OCI-LY3 (cell line): ENCODE measurements around the gene ADAP1.

ENCODE experiments used
- H2AFZ ChIP-seq: fragments of 200-600, 300-600 bp; shearing (Covaris generic); 2 replicates; pipeline ENCODE4 v1.6.0; 2014; ENCODE audit warnings: antibody characterized with exemption, low read depth, low read length
- H3K27ac ChIP-seq: fragments of 200-600, 300-600 bp; sonication (generic); 2 replicates; pipeline ENCODE4 v1.5.1; 2014; ENCODE audit warnings: mild to moderate bottlenecking, low read length, moderate library complexity, mixed read lengths
- H3K27me3 ChIP-seq: fragments of 200-600, 300-600 bp; sonication (generic); 2 replicates; pipeline ENCODE4 v1.6.1; 2014; ENCODE audit warnings: low read depth, low read length, mixed read lengths
- H3K36me3 ChIP-seq: fragments of 200-600, 300-600 bp; sonication (generic); replicated peaks from 2 replicates; pipeline ENCODE3; 2014; ENCODE audit warnings: low read depth, low read length, mixed read lengths
- H3K4me1 ChIP-seq: fragments of 300-600, 200-600 bp; sonication (generic); 2 replicates; pipeline ENCODE4 v1.6.1; 2014; ENCODE audit warnings: low read length, mixed read lengths
- H3K4me2 ChIP-seq: fragments of 200-600, 300-600 bp; sonication (generic); 2 replicates; pipeline ENCODE4 v1.6.1; 2014; ENCODE audit warnings: low read length, mixed read lengths
- H3K4me3 ChIP-seq: fragments of 300-600, 200-600 bp; sonication (generic); 2 replicates; pipeline ENCODE4 v1.5.1; 2014; ENCODE audit warnings: antibody characterized with exemption, mild to moderate bottlenecking, low read length, moderate library complexity
- H3K79me2 ChIP-seq: fragments of 300-600, 200-600 bp; shearing (Covaris generic); 2 replicates; pipeline ENCODE4 v1.6.1; 2014; ENCODE audit warnings: mild to moderate bottlenecking, low read length, mixed read lengths
- H3K9ac ChIP-seq: fragments of 300-600, 200-600 bp; shearing (Covaris generic); 2 replicates; pipeline ENCODE4 v1.6.0; 2014; ENCODE audit warnings: mild to moderate bottlenecking, low read length, moderate library complexity
- H3K9me3 ChIP-seq: fragments of 200-600, 300-600 bp; shearing (Covaris generic); 2 replicates; pipeline ENCODE4 v1.6.1; 2014; ENCODE audit warnings: low read length, mixed read lengths; ENCODE audit not compliant: insufficient read depth
- H4K20me1 ChIP-seq: fragments of 200-600, 300-600 bp; sonication (generic); 2 replicates; pipeline ENCODE4 v1.6.1; 2016; ENCODE audit warnings: low read length, mixed read lengths; ENCODE audit not compliant: insufficient read depth
- CTCF ChIP-seq: fragments of 200-600, 300-600 bp; sonication (generic); IDR thresholded peaks from 2 replicates; pipeline ENCODE4 v1.5.1; 2014; ENCODE audit warnings: antibody characterized with exemption, low read length, low read depth
- EZH2phosphoT487 ChIP-seq: fragments of 200-600 bp; shearing (Covaris generic); IDR thresholded peaks from 2 replicates; pipeline ENCODE4 v1.6.1; 2018; ENCODE audit warnings: antibody characterized with exemption, mixed run types, low read depth

Gene ADAP1

DNA sequence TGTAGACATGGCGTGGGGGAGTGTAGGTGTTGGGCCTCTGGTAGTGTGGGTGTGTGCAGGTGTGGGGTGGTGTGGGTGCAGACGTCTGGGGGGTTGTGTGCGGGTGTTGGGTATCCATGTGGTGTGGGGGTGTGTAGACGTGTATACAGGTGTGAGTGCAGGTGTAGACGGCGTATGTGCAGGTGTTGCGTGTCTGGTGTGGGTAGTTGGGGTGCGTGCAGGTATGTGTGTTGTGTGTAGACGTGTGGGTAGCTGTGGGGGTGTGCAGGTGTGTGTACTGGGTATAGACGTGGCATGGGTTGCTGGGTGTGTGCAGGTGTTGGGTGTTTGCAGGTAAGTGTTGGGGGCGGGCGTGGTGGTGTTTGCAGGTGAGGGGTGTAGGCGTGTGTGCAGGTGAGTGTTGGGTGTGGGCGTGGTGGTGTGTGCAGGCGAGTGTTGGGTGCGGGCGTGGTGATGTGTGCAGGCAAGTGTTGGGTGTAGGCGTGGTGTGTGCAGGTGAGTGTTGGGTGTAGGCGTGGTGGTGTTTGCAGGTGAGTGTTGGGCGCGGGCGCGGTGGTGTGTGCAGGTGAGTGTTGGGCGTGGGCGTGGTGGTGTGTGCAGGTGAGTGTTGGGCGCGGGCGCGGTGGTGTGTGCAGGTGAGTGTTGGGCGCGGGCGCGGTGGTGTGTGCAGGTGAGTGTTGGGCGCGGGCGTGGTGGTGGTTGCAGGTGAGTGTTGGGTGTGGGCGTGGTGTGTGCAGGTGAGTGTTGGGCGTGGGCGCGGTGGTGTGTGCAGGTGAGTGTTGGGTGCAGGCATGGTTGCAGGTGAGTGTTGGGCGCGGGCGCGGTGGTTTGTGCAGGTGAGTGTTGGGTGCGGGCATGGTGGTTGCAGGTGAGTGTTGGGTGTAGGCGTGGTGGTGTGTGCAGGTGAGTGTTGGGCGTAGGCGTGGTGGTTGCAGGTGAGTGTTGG is 61.6 kb downstream of the ADAP1 start:
- Histone ChIP-seq H3K9me3 (no peaks in the 10 kb centered on the region), H4K20me1 (no peaks in the 10 kb centered on the region)

GRCh38 chr7:891805-892204 is 62.7 kb downstream of the ADAP1 start:
- H3K4me1 ChIP-seq: no peaks in the 10 kb centered on the region
- TF ChIP-seq CTCF (no peak), EZH2phosphoT487 (no peak)
- peaks cover 25% of the 10 kb centered on the region for H3K36me3 ChIP-seq
- H3K4me3 ChIP-seq: no peak overlapping the region
- H3K27ac ChIP-seq: no peak overlapping the region
- H3K79me2 ChIP-seq: no peaks in the 10 kb centered on the region
- H2AFZ ChIP-seq: no peak overlapping the region
- no peak overlapping the region for H3K4me2 ChIP-seq
- no peaks in the 10 kb centered on the region for H4K20me1 ChIP-seq
- no peaks in the 10 kb centered on the region for H3K27me3 ChIP-seq
- H3K9me3 ChIP-seq: no peaks in the 10 kb centered on the region
- no peak overlapping the region for H3K9ac ChIP-seq

More for the DNA sequence above, 61.6 kb downstream of the ADAP1 start:
- H3K27me3 ChIP-seq: no peaks in the 10 kb centered on the region
- no peaks in the 10 kb centered on the region for H3K79me2 ChIP-seq
- H3K36me3 ChIP-seq: peaks cover 22% of the 10 kb centered on the region
- H3K4me3 ChIP-seq: no peak overlapping the region
- H2AFZ ChIP-seq: no peak overlapping the region
- H3K27ac ChIP-seq: no peak overlapping the region
- TF ChIP-seq EZH2phosphoT487: no peak
- TF ChIP-seq CTCF: no peak
- H3K4me2 ChIP-seq: no peak overlapping the region
- H3K9ac ChIP-seq: no peak overlapping the region
- H3K4me1 ChIP-seq: no peaks in the 10 kb centered on the region

GRCh38 chr7:891291-891690 is 63.2 kb downstream of the ADAP1 start:
- Histone ChIP-seq H3K27me3 (no peaks in the 10 kb centered on the region), H3K4me3 (no peak overlapping the region), H2AFZ (no peak overlapping the region), H3K4me2 (no peak overlapping the region), H3K9ac (no peak overlapping the region), H3K79me2 (peaks cover under 1% of the 10 kb centered on the region; the same call in 1 of the 2 replicates), H3K27ac (no peak overlapping the region), H3K9me3 (no peaks in the 10 kb centered on the region), H3K36me3 (peaks cover 25% of the 10 kb centered on the region), H3K4me1 (no peaks in the 10 kb centered on the region), H4K20me1 (no peaks in the 10 kb centered on the region)
- TF ChIP-seq CTCF (no peak), EZH2phosphoT487 (no peak)

DNA sequence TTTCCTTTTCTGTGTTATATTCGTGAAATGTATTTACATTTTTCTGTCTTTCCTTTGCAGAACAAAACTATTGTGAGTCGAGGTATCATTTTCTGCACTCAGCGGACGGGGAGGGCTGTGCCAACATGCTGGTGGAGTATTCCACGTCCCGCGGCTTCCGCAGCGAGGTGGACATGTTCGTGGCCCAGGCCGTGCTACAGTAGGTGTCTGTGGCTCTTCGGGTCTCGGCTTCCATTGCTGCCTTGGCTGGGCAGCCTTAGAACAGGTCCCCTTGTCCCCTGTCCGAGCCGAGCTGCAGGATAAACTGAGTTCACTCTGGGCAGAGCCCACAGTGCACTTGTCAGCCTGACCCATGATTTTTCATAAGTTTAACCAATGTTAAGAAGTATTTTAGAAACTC is 63.6 kb downstream of the ADAP1 start:
- H2AFZ ChIP-seq: no peak overlapping the region
- H3K4me1 ChIP-seq: no peaks in the 10 kb centered on the region
- peaks cover 5% of the 10 kb centered on the region; the same call in 1 of the 2 replicates for H3K79me2 ChIP-seq
- peaks cover 25% of the 10 kb centered on the region for H3K36me3 ChIP-seq
- H3K9me3 ChIP-seq: no peaks in the 10 kb centered on the region
- H3K27ac ChIP-seq: no peak overlapping the region
- no peak overlapping the region for H3K9ac ChIP-seq
- no peak overlapping the region for H3K4me2 ChIP-seq
- no peak overlapping the region for H3K4me3 ChIP-seq
- no peaks in the 10 kb centered on the region for H3K27me3 ChIP-seq
- no peak for TF ChIP-seq CTCF
- TF ChIP-seq EZH2phosphoT487: no peak
- no peaks in the 10 kb centered on the region for H4K20me1 ChIP-seq
